ENCODE results near the gene ZFX.
"Not testable (repeated sequence)": the region's sequence is repeated elsewhere in the genome, so short reads cannot be mapped to it uniquely, and the experiment has no call there.

Gene ZFX

DNA sequence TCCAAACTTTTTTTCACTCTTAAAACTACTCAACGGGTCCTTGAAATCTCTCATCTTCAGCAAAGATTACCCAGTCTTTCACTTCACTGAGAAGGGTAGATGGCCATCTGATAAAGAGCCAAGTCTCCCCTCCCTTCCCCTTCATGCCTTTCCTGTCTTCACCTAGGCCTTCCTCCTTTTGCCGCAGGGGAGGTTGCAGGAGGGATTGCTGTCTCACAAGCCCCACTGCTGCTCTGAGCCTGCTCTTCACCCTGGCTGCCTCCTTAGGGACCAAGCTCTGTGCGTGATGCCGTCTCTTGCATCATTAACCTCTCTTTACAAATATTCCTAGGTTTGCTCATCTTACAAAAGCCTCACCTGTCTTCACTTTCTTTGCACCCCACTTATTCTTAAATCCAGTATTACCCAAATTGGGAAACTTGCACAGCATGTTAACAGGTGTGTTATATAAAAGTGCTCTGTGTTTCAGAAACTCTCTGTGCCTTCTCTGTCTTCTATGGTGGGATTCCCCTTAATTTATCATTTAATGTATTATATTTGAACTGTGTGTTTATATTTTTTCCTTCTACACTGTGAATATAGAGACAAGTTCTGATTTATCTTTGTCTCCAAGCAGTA, 3.8 kb downstream of the ZFX start:
- no peak for DNase-seq (ENCODE audit: low read depth)

GRCh38 chrX:24153796-24154189, 4.3 kb downstream of the ZFX start:
- no peak for DNase-seq (ENCODE audit: low read depth)

GRCh38 chrX:24154490-24155034, 5.0 kb downstream of the ZFX start:
- no peak for DNase-seq (ENCODE audit: low read depth)

GRCh38 chrX:24155747-24156146, 6.2 kb downstream of the ZFX start:
- not testable (repeated sequence) for DNase-seq (ENCODE audit: low read depth)

DNA sequence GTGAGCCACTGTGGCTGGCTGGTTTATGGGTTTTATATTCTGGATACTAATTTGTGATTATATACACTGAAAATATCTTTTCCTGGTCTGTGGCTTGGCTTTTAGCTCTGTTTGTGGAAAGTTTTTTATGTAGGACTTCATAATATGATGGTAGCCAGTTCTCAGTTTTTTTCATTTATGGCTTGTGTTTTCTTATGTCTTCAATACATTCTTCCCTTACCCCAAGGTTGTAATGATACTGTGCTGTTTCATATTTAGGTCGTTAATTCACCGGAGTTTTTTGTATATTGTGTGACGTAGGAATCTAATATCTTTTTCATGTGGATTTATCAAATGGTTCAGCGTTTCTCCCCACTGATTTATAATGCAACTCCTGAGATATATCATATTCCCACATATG, 6.6 kb downstream of the ZFX start:
- DNase-seq (ENCODE audit: low read depth) = no peak

- DNase-seq (ENCODE audit: low read depth) = no peak
These were observed 9.4 kb downstream of the ZFX start for GRCh38 chrX:24158881-24159280.

- no peak for DNase-seq (ENCODE audit: low read depth)
These were observed 16.5 kb downstream of the ZFX start for GRCh38 chrX:24166078-24166477.

DNA sequence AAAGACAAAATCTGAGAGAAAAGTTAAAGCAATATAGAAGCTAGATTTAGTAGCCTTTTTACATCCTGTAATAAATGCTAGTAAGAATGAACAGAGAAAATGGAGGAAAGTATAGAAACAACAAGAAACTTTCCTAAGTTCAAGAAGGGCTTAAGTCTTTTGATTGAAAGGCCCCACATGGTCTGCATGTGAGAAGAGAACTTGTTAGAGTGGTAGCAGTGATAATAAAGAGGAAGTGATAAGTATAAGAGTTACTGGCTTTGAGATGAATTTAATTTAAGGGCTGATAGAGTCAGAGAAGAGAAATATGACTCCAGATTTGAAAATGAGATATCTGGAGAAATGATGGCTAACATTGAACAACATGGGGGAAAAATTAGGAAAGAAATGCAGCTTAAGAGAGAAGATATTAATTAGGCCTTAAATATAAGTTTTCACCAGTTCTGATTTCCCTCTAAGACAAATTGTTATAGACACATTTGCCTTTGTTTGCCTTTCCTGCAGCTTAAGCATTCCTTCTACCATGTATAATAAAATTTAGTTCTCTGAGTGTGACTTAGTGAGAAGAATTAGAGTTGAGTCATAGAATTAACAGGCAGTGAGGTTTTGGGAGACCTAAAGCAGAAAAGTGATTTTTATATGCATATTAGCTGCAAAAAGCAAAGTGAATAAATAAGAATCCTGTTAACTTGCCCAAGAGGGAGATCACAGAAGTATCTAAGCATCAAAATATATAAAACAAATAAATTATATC, 18.4 kb downstream of the ZFX start:
- no peak for DNase-seq (ENCODE audit: low read depth)

DNA sequence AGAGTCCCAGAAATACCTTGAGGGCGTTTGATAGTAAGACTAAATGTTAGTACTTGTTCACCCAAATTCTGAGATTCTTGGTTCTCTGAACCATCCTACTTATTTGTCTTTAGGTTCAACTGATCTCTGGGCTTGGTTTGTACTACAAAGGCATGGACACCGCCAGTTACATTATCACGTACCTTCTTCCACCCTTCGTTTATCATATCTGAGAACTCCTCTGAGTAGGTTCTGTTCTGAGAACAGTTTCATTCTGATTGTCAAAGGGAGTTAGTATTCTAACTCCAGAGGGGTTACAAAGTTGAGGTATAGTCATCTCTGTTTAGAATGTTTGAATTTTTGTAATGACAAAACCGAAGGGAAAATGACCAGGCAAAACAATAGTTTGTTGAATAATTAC, 19.3 kb downstream of the ZFX start:
- DNase-seq (ENCODE audit: low read depth) = no peak

DNA sequence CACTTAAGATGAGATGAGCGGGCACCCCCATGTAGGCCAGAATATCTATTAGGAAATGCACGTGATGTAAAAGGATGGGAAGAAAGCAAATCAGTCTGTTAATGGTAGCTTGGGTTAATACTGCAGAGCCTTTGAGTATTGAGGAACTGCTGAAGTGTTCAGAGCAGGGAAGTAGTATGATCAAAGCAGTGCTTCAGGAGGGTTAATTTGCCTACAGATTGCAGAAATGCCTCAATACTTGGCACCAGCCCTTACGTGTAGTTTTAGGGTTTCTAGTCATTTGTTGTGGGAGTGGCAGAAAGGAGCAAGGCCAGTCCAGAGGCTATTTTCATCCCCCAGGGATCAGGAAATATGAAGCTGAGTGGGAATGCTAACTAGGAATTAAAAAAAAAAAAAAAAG, 19.7 kb downstream of the ZFX start:
- DNase-seq (ENCODE audit: low read depth) = no peak

GRCh38 chrX:24173115-24173847, 23.8 kb downstream of the ZFX start:
- no peak for DNase-seq (ENCODE audit: low read depth)

DNA sequence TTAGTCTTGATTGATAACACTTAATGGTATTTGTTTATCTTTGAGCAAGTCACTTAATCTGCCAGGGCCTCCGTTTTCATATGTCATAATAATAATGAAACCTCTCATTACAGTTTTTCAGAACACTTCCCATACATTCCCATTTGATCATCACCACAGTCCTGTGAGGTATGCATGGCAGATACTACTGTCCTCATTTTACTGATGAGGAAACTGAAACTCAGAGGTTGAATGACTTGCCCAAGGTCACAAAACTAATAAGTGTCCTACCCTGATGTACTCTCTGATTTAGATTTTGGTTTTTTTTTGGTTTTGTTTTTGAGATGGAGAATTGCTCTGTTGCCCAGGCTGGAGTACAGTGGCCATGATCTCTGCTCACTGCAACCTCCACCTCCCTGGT, 25.7 kb downstream of the ZFX start:
- DNase-seq (ENCODE audit: low read depth) = no peak

GRCh38 chrX:24178441-24178840, 28.9 kb downstream of the ZFX start:
- DNase-seq (ENCODE audit: low read depth) = no peak

- no peak for DNase-seq (ENCODE audit: low read depth)
These were observed 34.5 kb downstream of the ZFX start for GRCh38 chrX:24184018-24184417.

DNA sequence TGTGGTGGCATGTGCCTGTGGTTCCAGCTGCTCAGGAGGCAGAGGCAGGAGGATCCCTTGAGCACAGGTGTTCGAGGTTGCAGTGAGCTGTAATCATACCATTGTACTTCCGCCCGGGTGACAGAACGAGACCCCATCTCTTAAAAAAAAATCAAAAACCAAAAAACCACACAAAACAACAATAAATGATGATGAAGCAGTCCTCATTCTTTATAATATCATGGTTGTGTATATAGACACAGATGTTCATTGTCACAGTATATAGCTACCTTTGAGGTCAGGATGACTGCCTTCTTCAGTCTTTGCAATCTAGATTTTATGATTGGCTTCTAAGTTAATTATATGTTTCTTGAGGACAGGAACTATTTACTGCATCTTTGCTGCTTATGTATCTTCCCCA, 37.0 kb downstream of the ZFX start:
- DNase-seq (ENCODE audit: low read depth) = no peak

DNA sequence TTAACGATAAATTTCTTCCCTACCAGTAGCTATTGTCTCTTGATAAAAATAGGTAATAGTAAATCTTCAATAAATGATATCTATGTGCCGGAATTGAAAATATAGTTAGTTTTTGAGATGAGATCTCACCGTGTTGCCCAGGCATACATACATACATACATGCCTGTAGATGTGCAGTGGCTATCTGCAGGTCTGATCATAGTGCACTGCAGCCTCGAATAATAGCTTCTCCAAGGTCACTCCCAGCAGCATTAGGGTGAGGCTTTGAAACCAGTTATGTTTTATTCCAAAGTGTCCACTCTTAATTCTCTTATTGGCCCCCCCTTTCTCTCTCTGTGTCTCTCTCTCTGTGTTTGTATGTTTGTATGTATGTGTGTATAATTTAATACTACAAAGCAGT, 37.5 kb downstream of the ZFX start:
- no peak for DNase-seq (ENCODE audit: low read depth)

DNA sequence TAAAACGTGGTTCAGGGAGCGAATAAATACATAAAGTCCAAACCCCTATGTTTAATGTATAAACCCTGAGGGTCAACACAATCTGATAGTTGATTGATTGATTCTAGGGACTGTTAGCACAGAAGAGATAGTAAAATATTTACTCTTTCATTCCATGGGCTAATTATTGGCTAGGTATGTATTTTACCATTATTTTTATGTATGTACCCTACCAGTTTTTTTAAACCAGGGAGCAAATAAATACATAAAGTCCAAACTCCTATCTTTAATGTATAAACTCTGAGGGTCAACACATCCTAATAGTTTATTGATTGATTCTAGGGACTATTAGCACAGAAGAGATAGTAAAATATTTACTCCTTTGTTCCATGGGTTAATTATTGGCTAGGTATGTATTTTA, 40.0 kb downstream of the ZFX start:
- no peak for DNase-seq (ENCODE audit: low read depth)

- DNase-seq (ENCODE audit: low read depth) = no peak
These were observed 41.1 kb downstream of the ZFX start for GRCh38 chrX:24190500-24191156.

GRCh38 chrX:24196509-24196908, 47.0 kb downstream of the ZFX start:
- no peak for DNase-seq (ENCODE audit: low read depth)

- no peak for DNase-seq (ENCODE audit: low read depth)
These were observed 48.6 kb downstream of the ZFX start for GRCh38 chrX:24198101-24198500.

DNA sequence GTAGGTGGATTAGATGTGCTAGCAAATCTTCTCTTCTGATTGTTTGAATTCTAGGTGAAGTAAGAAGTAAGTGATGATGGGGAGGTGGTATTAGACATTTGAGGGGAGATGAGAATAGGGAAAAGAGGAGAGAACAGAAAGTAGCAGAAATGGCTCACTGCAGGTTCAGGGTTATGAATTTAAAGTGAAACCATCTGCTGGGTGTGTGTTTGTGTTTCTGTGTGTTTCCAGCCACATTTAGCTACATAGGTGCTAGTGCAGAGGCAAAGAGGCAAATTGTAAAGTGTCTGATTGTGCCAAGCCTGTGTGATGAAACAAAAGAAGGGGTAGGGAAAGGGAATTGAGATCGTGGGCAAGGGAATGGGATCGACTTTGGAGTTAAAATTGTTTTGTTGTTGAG, 50.6 kb downstream of the ZFX start:
- no peak for DNase-seq (ENCODE audit: low read depth)

- DNase-seq (ENCODE audit: low read depth) = no peak
These were observed 51.7 kb downstream of the ZFX start for GRCh38 chrX:24201216-24201615.
